Vagina (tissue), 2 donors: ENCODE results near the gene HOXA9.

ENCODE experiments used
- CTCF ChIP-seq, 3 experiments: fragments of 450-650 bp in 2 of 3; fragments of 200-600 bp in 1 of 3; sonication (generic) in 1 of 3; IDR thresholded peaks; one replicate each; pipeline ENCODE4 v1.5.1; 2017 to 2019; ENCODE audit warnings: antibody characterized with exemption in 3 of 3, mild to moderate bottlenecking in 2 of 3, moderate library complexity in 2 of 3
- POLR2AphosphoS5 ChIP-seq, 2 donors: sonication (generic); formaldehyde crosslinking; IDR thresholded peaks; one replicate each; pipeline ENCODE4 v1.9.0; 2017; ENCODE audit warnings: antibody characterized with exemption in 2 of 2, mild to moderate bottlenecking in 2 of 2, low read depth in 1 of 2; ENCODE audit not compliant: insufficient read depth in 1 of 2

GRCh38 chr7:27165089-27165995 lies at the start of gene HOXA9:
- no peak for TF ChIP-seq CTCF (IDR thresholded peaks at IDR 0.05)
- peak; percentile 82 to 83 for TF ChIP-seq POLR2AphosphoS5 (IDR thresholded peaks at IDR 0.05; ENCODE audit: insufficient read depth in 1 of 2, low read depth in 1 of 2)
